K562 (cell line): ENCODE data around the gene UROD. TPM values are rescaled to one million over a fixed set of nuclear protein-coding genes. Genes with fewer than 3 reads are reported as not detected.
A peak's percentile ranks its signal among the peaks of the same experiment; 100 is the strongest.

Experiments used
- ASH1L ChIP-seq: fragments of 450-650 bp; IDR thresholded peaks from 2 replicates; pipeline ENCODE4 v1.6.1; 2018; ENCODE audit warnings: borderline replicate concordance, mild to moderate bottlenecking, low read depth; ENCODE audit not compliant: partially characterized antibody
- BHLHE40 ChIP-seq: IDR thresholded peaks from 2 replicates; pipeline ENCODE4 v1.6.1; 2011; ENCODE audit warnings: low read length, improper control_type of control experiment
- CHD1 ChIP-seq: fragments of 200-600 bp; sonication (generic); IDR thresholded peaks from one replicate; pipeline ENCODE4 v1.6.1; 2012; ENCODE audit warnings: mild to moderate bottlenecking, moderate library complexity, low read length, inconsistent platforms
- ELF2 ChIP-seq: fragments of 250-450 bp; sonication (Bioruptor Pico); IDR thresholded peaks from 2 replicates; pipeline ENCODE4 v1.5.0; 2021; ENCODE audit warnings: mild to moderate bottlenecking
- GMEB1 ChIP-seq: fragments of 250-450 bp; sonication (Bioruptor Pico); IDR thresholded peaks from 2 replicates; pipeline ENCODE4 v1.4.0; 2020; ENCODE audit warnings: mild to moderate bottlenecking
- GTF2E2 ChIP-seq: fragments of 200-800 bp; sonication (Bioruptor generic); IDR thresholded peaks from 2 replicates; pipeline ENCODE4 v1.6.1; 2016; ENCODE audit warnings: missing genetic modification characterization, missing compliant biosample characterization
- HNRNPH1 ChIP-seq: fragments of 200-400 bp; formaldehyde crosslinking; optimal IDR thresholded peaks from 2 replicates; pipeline ENCODE3; 2017; ENCODE audit warnings: low read depth, mild to moderate bottlenecking, low read length, moderate library complexity
- JUN ChIP-seq, 2 experiments: sonication (generic) in 1 of 2; formaldehyde crosslinking in 1 of 2; IDR thresholded peaks; 2 replicates each; pipeline versions ENCODE4 v1.6.1 to v1.8.0; 2012 to 2022; ENCODE audit warnings: borderline replicate concordance in 2 of 2, mild to moderate bottlenecking in 2 of 2, improper control_type of control experiment in 1 of 2, low read depth in 1 of 2, low read length in 1 of 2, missing genetic modification reagents in 1 of 2
- L3MBTL2 ChIP-seq: fragments of 450-650 bp; IDR thresholded peaks from 2 replicates; pipeline ENCODE4 v1.6.1; 2016; ENCODE audit warnings: mild to moderate bottlenecking, moderate library complexity
- MTA3 ChIP-seq: fragments of 450-650 bp; formaldehyde crosslinking; IDR thresholded peaks from 2 replicates; pipeline ENCODE4 v1.6.1; 2017; ENCODE audit warnings: mild to moderate bottlenecking, borderline replicate concordance
- PHB2 ChIP-seq: fragments of 450-650 bp; IDR thresholded peaks from 2 replicates; pipeline ENCODE4 v1.6.1; 2017; ENCODE audit warnings: low read depth
- SP2 ChIP-seq: IDR thresholded peaks from 2 replicates; pipeline ENCODE4 v1.6.1; 2011; ENCODE audit warnings: mild to moderate bottlenecking, low read depth, low read length, moderate library complexity; ENCODE audit not compliant: poor library complexity, severe bottlenecking; ENCODE audit errors: extremely low read depth
- TGIF2 ChIP-seq: sonication (generic); formaldehyde crosslinking; IDR thresholded peaks from 2 replicates; pipeline ENCODE4 v1.8.1; 2022; ENCODE audit warnings: mild to moderate bottlenecking, missing genetic modification reagents, moderate library complexity
- XRCC4 ChIP-seq: IDR thresholded peaks from one replicate; pipeline ENCODE4 v1.6.1; 2011; ENCODE audit not compliant: insufficient read depth, insufficient read length; ENCODE audit errors: extremely low read depth
- ZBTB8A ChIP-seq: fragments of 450-650 bp; IDR thresholded peaks from 2 replicates; pipeline ENCODE4 v1.6.1; 2018; ENCODE audit warnings: mild to moderate bottlenecking, moderate library complexity; ENCODE audit not compliant: partially characterized antibody
- ZFPM2 ChIP-seq: fragments of 250-450 bp; sonication (Bioruptor Pico); IDR thresholded peaks from 2 replicates; pipeline ENCODE4 v1.5.1; 2022; ENCODE audit warnings: mild to moderate bottlenecking
- ZKSCAN8 ChIP-seq: fragments of 200-800 bp; sonication (Bioruptor generic); IDR thresholded peaks from 2 replicates; pipeline ENCODE4 v1.6.1; 2016; ENCODE audit warnings: missing genetic modification characterization, missing compliant biosample characterization
- ZNF175 ChIP-seq: fragments of 200-800 bp; sonication (Bioruptor generic); IDR thresholded peaks from 2 replicates; pipeline ENCODE4 v1.6.1; 2016; ENCODE audit warnings: low read depth, mild to moderate bottlenecking, missing genetic modification characterization, missing compliant biosample characterization
- ZNF197 ChIP-seq: fragments of 200-800 bp; sonication (Bioruptor generic); IDR thresholded peaks from 2 replicates; pipeline ENCODE4 v1.6.1; 2016; ENCODE audit warnings: low read depth, missing genetic modification characterization, missing compliant biosample characterization
- ZNF324 ChIP-seq: fragments of 250-450 bp; sonication (Bioruptor Pico); IDR thresholded peaks from 2 replicates; pipeline ENCODE4 v1.4.0; 2020; ENCODE audit warnings: mild to moderate bottlenecking
- ZNF551 ChIP-seq: fragments of 250-450 bp; sonication (Bioruptor Pico); IDR thresholded peaks from 2 replicates; pipeline ENCODE4 v1.5.0; 2021; ENCODE audit warnings: mild to moderate bottlenecking, moderate library complexity
- polyA plus RNA-seq, 8 experiments: library from polyadenylated mRNA; depleted of rRNA in 4 of 8; stranded (reverse) in 5 of 8; unstranded in 3 of 8; fragments of >200 nt; fragmentation: Nextera tagmentation in 2 of 8; fragmentation: Illumina TruSeq in 1 of 8; extraction: Ambion mirVana in 2 of 8; extraction: Trizol in 1 of 8; gene quantifications; 2 replicates each; pipeline versions ENCODE4 v1.2.1 to v1.2.3, GENCODE V29; 2011 to 2014; ENCODE audit warnings: inconsistent platforms in 1 of 8, missing spikeins in 1 of 8
- total RNA-seq, 7 experiments: library from RNA; depleted of rRNA in 6 of 7; stranded (reverse); fragments of >200 nt in 6 of 7; fragmentation: Illumina TruSeq in 2 of 7; extraction: Trizol in 2 of 7; gene quantifications; 2 replicates each; pipeline versions ENCODE4 v1.2.1 to v1.2.3, GENCODE V29; 2011 to 2021; ENCODE audit warnings: low replicate concordance in 1 of 7
- TF ChIP-seq, protein P1 (sequence below): sonication (generic); formaldehyde crosslinking; IDR thresholded peaks from 2 replicates; pipeline ENCODE4 v1.8.0; 2022; ENCODE audit warnings: mild to moderate bottlenecking, missing genetic modification reagents
- TF ChIP-seq, protein P2 (sequence below): fragments of 250-450 bp; sonication (Bioruptor Pico); IDR thresholded peaks from 2 replicates; pipeline ENCODE4 v1.8.0; 2022; ENCODE audit warnings: moderate library complexity, mild to moderate bottlenecking, inconsistent platforms

Gene UROD
- total and polyA plus RNA-seq, 9 of the 15 experiments (the other 6 are each of a cell fraction or from before 2014, with no cell fraction given) = 533 to 2,933 (median 1,100) TPM

GRCh38 chr1:45014321-45015028 is 2.4 kb downstream of the UROD start (continued):
- no peak for TF ChIP-seq GMEB1 (CRISPR knock-in tag)
- TF ChIP-seq TGIF2 = no peak
- no peak for TF ChIP-seq ZBTB8A
- TF ChIP-seq ZNF551 = no peak
- TF ChIP-seq PHB2 = no peak
- no peak for TF ChIP-seq HNRNPH1
- peak; percentile 28; the same call in 1 of the 2 replicates for TF ChIP-seq JUN (IDR thresholded peaks at IDR 0.05; ENCODE audit: borderline replicate concordance, low read depth, low read length)
- TF ChIP-seq JUN (CRISPR knock-in tag; IDR thresholded peaks at IDR 0.05; ENCODE audit: borderline replicate concordance) = no peak
- TF ChIP-seq, protein P1, sequence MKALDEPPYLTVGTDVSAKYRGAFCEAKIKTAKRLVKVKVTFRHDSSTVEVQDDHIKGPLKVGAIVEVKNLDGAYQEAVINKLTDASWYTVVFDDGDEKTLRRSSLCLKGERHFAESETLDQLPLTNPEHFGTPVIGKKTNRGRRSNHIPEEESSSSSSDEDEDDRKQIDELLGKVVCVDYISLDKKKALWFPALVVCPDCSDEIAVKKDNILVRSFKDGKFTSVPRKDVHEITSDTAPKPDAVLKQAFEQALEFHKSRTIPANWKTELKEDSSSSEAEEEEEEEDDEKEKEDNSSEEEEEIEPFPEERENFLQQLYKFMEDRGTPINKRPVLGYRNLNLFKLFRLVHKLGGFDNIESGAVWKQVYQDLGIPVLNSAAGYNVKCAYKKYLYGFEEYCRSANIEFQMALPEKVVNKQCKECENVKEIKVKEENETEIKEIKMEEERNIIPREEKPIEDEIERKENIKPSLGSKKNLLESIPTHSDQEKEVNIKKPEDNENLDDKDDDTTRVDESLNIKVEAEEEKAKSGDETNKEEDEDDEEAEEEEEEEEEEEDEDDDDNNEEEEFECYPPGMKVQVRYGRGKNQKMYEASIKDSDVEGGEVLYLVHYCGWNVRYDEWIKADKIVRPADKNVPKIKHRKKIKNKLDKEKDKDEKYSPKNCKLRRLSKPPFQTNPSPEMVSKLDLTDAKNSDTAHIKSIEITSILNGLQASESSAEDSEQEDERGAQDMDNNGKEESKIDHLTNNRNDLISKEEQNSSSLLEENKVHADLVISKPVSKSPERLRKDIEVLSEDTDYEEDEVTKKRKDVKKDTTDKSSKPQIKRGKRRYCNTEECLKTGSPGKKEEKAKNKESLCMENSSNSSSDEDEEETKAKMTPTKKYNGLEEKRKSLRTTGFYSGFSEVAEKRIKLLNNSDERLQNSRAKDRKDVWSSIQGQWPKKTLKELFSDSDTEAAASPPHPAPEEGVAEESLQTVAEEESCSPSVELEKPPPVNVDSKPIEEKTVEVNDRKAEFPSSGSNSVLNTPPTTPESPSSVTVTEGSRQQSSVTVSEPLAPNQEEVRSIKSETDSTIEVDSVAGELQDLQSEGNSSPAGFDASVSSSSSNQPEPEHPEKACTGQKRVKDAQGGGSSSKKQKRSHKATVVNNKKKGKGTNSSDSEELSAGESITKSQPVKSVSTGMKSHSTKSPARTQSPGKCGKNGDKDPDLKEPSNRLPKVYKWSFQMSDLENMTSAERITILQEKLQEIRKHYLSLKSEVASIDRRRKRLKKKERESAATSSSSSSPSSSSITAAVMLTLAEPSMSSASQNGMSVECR = peak; percentile 68
- TF ChIP-seq ZFPM2 = no peak
- TF ChIP-seq ASH1L = no peak
- TF ChIP-seq, protein P2, sequence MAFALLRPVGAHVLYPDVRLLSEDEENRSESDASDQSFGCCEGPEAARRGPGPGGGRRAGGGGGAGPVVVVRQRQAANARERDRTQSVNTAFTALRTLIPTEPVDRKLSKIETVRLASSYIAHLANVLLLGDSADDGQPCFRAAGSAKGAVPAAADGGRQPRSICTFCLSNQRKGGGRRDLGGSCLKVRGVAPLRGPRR (CRISPR knock-in tag) = no peak
- TF ChIP-seq BHLHE40 = no peak
- TF ChIP-seq CHD1 = no peak
- TF ChIP-seq MTA3 = no peak; the same call in none of the 2 replicates
- peak; percentile 58; the same call in 1 of the 2 replicates for TF ChIP-seq L3MBTL2
- TF ChIP-seq ELF2 (CRISPR knock-in tag) = no peak
- no peak for TF ChIP-seq ZNF324 (CRISPR knock-in tag)
- no peak for TF ChIP-seq GTF2E2 (tag)
- no peak for TF ChIP-seq ZNF175 (CRISPR knock-in tag)
- no peak for TF ChIP-seq XRCC4
- no peak for TF ChIP-seq ZKSCAN8
- TF ChIP-seq ZNF197 = no peak
- no peak for TF ChIP-seq SP2
